ENCODE results near the gene AQP5. TPM values are rescaled to one million over a fixed set of nuclear protein-coding genes. Genes with fewer than 3 reads are reported as not detected.

The AQP5 gene
- total RNA-seq, 1 donor from 2014 or later, result 0.46 TPM

DNA sequence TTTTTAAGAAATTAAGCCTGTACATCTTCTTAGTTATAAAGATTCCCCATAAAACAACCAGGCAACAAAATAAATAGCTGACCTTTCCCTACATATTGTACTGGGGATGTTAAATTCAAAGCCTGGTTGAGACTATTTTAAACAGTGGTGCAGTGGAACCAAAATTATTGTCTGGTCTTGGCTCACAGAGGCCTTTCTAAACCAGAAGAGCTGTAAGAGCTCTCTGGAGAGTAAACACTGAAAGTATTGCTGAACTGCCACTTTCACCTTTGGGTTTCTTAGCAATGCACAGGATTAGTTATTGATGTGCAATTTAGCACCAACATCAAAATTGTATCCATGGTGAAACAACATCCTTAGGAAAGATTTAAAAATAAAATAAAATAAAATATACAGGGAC, 43.0 kb downstream of the AQP5 start:
- H3K4me1 Mint-ChIP-seq (ENCODE audit: unreplicated experiment), result peaks cover 6% of the 10 kb centered on the region
- TF ChIP-seq, protein P1, sequence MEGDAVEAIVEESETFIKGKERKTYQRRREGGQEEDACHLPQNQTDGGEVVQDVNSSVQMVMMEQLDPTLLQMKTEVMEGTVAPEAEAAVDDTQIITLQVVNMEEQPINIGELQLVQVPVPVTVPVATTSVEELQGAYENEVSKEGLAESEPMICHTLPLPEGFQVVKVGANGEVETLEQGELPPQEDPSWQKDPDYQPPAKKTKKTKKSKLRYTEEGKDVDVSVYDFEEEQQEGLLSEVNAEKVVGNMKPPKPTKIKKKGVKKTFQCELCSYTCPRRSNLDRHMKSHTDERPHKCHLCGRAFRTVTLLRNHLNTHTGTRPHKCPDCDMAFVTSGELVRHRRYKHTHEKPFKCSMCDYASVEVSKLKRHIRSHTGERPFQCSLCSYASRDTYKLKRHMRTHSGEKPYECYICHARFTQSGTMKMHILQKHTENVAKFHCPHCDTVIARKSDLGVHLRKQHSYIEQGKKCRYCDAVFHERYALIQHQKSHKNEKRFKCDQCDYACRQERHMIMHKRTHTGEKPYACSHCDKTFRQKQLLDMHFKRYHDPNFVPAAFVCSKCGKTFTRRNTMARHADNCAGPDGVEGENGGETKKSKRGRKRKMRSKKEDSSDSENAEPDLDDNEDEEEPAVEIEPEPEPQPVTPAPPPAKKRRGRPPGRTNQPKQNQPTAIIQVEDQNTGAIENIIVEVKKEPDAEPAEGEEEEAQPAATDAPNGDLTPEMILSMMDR (IDR thresholded peaks at IDR 0.05), result no peak
- H3K27me3 Mint-ChIP-seq (ENCODE audit: unreplicated experiment), result no peaks in the 10 kb centered on the region
- no peak for DNase-seq (ENCODE audit: extremely low spot score, unreplicated experiment)
- H3K27ac Mint-ChIP-seq (ENCODE audit: unreplicated experiment), result no peak overlapping the region
- no peak overlapping the region for H3K4me3 Mint-ChIP-seq (ENCODE audit: unreplicated experiment)
- no peaks in the 10 kb centered on the region for H3K9me3 Mint-ChIP-seq (ENCODE audit: unreplicated experiment)
- H3K36me3 Mint-ChIP-seq (ENCODE audit: unreplicated experiment), result peaks cover 4% of the 10 kb centered on the region

DNA sequence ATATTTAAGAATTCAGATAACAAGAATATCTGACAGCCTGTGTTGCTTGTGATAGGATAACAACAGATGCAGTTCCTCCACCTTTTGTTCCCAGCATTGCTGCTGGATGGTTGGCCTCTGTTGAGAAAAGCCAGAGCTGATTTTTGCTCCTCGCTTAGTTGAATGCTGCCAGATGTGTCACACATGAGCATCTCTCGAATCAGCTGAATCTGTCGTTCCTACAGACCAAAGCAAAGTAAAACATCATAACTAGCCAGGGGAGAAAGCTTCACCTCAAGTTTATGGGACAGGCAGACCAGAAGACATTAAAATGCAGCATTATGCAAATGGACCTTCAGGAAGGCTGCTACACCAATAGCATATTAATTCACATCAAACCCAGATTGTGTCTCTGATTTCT, 43.5 kb downstream of the AQP5 start:
- H3K27ac Mint-ChIP-seq (ENCODE audit: unreplicated experiment), result no peak overlapping the region
- H3K4me1 Mint-ChIP-seq (ENCODE audit: unreplicated experiment), result peaks cover 6% of the 10 kb centered on the region
- H3K4me3 Mint-ChIP-seq (ENCODE audit: unreplicated experiment), result no peak overlapping the region
- peaks cover 4% of the 10 kb centered on the region for H3K36me3 Mint-ChIP-seq (ENCODE audit: unreplicated experiment)
- no peaks in the 10 kb centered on the region for H3K27me3 Mint-ChIP-seq (ENCODE audit: unreplicated experiment)
- no peak for DNase-seq (ENCODE audit: extremely low spot score, unreplicated experiment)
- TF ChIP-seq, protein P1 (IDR thresholded peaks at IDR 0.05), result no peak
- no peaks in the 10 kb centered on the region for H3K9me3 Mint-ChIP-seq (ENCODE audit: unreplicated experiment)

DNA sequence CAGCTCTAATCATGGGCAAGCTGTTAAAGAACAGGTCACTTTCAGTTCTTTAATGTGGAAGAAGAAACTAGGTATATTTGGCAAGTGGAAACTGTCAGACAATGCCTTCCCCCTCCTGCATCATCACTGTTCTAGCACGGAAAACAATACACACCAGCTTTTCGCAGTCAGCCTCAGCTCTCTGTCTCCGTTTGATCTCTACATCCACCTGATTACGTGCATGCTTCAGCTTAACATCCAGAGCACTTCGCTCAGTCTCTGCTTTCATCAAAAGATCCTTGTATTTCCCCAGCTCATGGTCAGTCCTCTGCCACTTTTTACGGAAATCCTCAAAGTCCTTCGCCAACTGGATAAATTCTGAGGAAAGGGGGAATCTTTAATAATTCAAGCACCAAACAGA, 44.6 kb downstream of the AQP5 start:
- peaks cover 6% of the 10 kb centered on the region for H3K4me1 Mint-ChIP-seq (ENCODE audit: unreplicated experiment)
- H3K27ac Mint-ChIP-seq (ENCODE audit: unreplicated experiment), result no peak overlapping the region
- TF ChIP-seq, protein P1 (IDR thresholded peaks at IDR 0.05), result no peak
- DNase-seq (ENCODE audit: extremely low spot score, unreplicated experiment), result no peak
- H3K27me3 Mint-ChIP-seq (ENCODE audit: unreplicated experiment), result no peaks in the 10 kb centered on the region
- no peaks in the 10 kb centered on the region for H3K9me3 Mint-ChIP-seq (ENCODE audit: unreplicated experiment)
- peaks cover 4% of the 10 kb centered on the region for H3K36me3 Mint-ChIP-seq (ENCODE audit: unreplicated experiment)
- no peak overlapping the region for H3K4me3 Mint-ChIP-seq (ENCODE audit: unreplicated experiment)

DNA sequence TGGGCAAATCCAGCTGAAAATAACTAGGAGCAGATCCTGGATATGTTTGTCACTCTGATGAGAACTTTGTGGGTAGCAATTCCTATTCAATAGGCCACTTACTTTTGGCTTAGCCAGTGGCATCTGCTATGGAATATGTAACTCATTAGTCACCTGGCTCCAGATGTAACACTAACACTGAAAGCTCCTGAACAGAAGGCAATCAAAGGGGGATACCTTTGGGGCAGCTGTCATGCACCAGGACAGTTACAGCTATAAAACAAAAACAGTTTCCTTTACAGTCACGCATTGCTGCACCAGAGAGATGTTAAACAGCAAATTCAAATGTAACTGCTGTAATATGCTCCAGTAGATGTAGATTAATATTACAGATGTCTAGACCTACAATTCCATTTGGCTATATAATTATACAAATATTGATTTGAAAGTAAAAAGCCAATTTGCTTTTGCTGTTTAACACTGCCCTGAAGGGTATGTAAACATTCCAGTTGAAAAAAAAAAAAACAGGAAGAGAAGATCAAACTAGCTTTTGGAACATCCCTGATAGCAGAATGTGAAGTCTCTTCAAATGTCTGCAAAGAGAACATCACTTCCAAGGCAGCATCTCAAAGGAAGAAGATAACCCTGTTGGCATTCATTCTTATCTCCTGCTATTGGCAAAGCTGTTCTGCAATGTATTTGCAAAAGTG, 45.2 kb downstream of the AQP5 start:
- Mint-ChIP-seq H3K36me3 (ENCODE audit: unreplicated experiment) (peaks cover 4% of the 10 kb centered on the region), H3K4me1 (ENCODE audit: unreplicated experiment) (peaks cover 6% of the 10 kb centered on the region), H3K27me3 (ENCODE audit: unreplicated experiment) (no peaks in the 10 kb centered on the region), H3K9me3 (ENCODE audit: unreplicated experiment) (no peaks in the 10 kb centered on the region), H3K27ac (ENCODE audit: unreplicated experiment) (peak overlapping the region; percentile 53), H3K4me3 (ENCODE audit: unreplicated experiment) (no peak overlapping the region)
- no peak for DNase-seq (ENCODE audit: extremely low spot score, unreplicated experiment)
- TF ChIP-seq, protein P1 (IDR thresholded peaks at IDR 0.05), result no peak

- DNase-seq (ENCODE audit: extremely low spot score, unreplicated experiment), result no peak
- Mint-ChIP-seq H3K4me1 (ENCODE audit: unreplicated experiment) (peaks cover 20% of the 10 kb centered on the region), H3K27ac (ENCODE audit: unreplicated experiment) (peak overlapping the region; percentile 53), H3K27me3 (ENCODE audit: unreplicated experiment) (no peaks in the 10 kb centered on the region), H3K9me3 (ENCODE audit: unreplicated experiment) (no peaks in the 10 kb centered on the region), H3K36me3 (ENCODE audit: unreplicated experiment) (peaks cover 4% of the 10 kb centered on the region), H3K4me3 (ENCODE audit: unreplicated experiment) (no peak overlapping the region)
- TF ChIP-seq, protein P1 (IDR thresholded peaks at IDR 0.05), result no peak
These were observed 51.9 kb downstream of the AQP5 start for GRCh38 chr12:50013361-50014147.
